ENCODE results near the gene ANKRD39.

The ANKRD39 gene

GRCh38 chr2:96835830-96836229 lies 22.0 kb downstream of the ANKRD39 start:
- no peak overlapping the region for H3K4me3 ChIP-seq (ENCODE audit: extremely low read depth, insufficient read depth, low read length, poor library complexity, severe bottlenecking)
- no peak overlapping the region for H3K27ac ChIP-seq (ENCODE audit: low read depth, low read length, severe bottlenecking)
- no peaks in the 10 kb centered on the region for H3K9me3 ChIP-seq (ENCODE audit: control insufficient read depth, low read length)
- peaks cover 25% of the 10 kb centered on the region for H3K36me3 ChIP-seq (ENCODE audit: control insufficient read depth, insufficient read depth, low read length)
- peaks cover 22% of the 10 kb centered on the region for H3K4me1 ChIP-seq (ENCODE audit: control insufficient read depth, insufficient read depth, low read length, poor library complexity, severe bottlenecking)
- WGBS, 2 experiments (ENCODE audit: insufficient coverage in 2 of 2), result 100% methylated on average over 3 of the region's 4 CpGs

DNA sequence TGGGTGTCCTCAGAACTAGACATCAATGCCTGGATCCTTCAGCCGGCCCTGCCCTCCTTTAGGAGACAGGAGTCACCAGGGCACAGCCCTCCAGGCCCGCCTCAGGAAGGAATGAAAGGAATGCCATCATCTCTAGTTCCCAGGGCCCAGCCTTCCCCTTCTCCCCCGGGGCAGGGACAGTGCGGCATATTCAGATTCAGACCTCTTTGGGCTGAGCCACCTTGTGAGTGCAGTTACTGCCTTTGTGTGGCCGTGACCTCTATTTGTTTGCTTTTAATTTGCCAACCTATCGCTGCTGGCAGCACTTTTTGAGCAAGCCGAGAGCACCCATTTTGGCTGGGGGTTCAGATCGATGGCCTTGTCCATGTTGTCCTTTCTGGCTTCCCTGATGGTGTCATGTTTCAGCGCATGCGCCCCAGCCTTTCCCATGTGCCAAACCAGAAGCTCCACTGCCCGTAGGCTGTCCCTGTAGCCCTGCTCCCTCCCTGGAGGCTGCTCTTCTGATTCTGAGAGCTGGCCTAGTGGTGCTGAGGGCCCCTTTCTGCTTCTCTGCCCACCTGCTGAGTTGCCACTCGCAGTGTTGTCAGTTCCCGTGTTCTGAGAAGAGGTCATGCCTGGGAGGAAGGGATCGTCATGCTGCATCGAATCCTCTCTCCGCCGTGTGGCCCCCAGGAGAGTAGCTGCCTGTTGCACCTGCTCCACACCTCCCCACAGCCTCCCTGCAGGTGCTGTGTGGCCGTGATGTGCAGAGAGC lies 24.9 kb downstream of the ANKRD39 start:
- peaks cover 41% of the 10 kb centered on the region for H3K36me3 ChIP-seq (ENCODE audit: control insufficient read depth, insufficient read depth, low read length)
- H3K27ac ChIP-seq (ENCODE audit: low read depth, low read length, severe bottlenecking), result peak overlapping the region; percentile 93
- no peaks in the 10 kb centered on the region for H3K9me3 ChIP-seq (ENCODE audit: control insufficient read depth, low read length)
- 24 to 26% methylated on average over 13 to 15 of the region's 18 CpGs for WGBS, 2 experiments (ENCODE audit: insufficient coverage in 2 of 2)
- H3K4me1 ChIP-seq (ENCODE audit: control insufficient read depth, insufficient read depth, low read length, poor library complexity, severe bottlenecking), result peaks cover 22% of the 10 kb centered on the region
- H3K4me3 ChIP-seq (ENCODE audit: extremely low read depth, insufficient read depth, low read length, poor library complexity, severe bottlenecking), result no peak overlapping the region

DNA sequence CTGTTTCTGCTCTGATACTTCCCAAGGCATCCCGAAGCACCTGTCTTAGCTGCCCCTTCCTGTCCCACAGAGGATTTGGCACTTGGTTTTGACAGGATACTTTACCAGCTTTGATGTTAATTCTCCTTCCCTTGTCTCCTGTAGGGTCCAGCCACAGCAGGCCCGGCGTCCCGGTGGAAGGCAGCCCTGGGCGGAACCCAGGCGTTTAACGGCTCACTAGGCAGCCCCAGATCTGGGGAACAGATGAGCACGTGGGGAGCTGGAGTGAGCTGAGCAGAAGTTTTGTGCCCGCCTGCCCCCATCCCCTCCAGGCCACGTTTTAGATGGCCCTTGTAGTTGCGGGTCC lies 25.4 kb downstream of the ANKRD39 start:
- Histone ChIP-seq H3K27ac (ENCODE audit: low read depth, low read length, severe bottlenecking) (peak overlapping the region; percentile 93), H3K9me3 (ENCODE audit: control insufficient read depth, low read length) (no peaks in the 10 kb centered on the region), H3K4me1 (ENCODE audit: control insufficient read depth, insufficient read depth, low read length, poor library complexity, severe bottlenecking) (peaks cover 22% of the 10 kb centered on the region), H3K36me3 (ENCODE audit: control insufficient read depth, insufficient read depth, low read length) (peaks cover 47% of the 10 kb centered on the region), H3K4me3 (ENCODE audit: extremely low read depth, insufficient read depth, low read length, poor library complexity, severe bottlenecking) (no peak overlapping the region)
- 52 to 61% methylated on average over 8 to 10 of the region's 11 CpGs for WGBS, 2 experiments (ENCODE audit: insufficient coverage in 2 of 2)

DNA sequence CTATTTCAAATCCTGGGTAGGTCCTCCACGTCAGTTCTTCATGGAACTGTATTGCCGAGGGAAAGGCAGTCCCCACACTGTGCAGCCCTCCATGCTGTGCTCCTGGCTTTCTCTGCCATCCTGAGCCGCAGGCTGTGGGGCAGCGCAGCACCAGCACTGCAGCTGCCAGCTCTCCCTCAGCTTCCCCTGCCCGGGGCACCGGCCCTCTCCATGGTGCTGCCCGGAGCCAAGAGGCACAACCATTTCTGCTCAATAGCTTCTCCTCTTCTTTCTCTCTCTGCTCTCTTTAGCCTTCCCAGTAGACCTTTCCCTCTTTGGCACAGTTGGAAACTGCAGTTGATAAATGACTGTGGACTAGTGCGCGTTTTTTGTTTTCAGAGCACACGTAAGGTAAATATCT lies 26.1 kb downstream of the ANKRD39 start:
- Histone ChIP-seq H3K4me3 (ENCODE audit: extremely low read depth, insufficient read depth, low read length, poor library complexity, severe bottlenecking) (no peak overlapping the region), H3K4me1 (ENCODE audit: control insufficient read depth, insufficient read depth, low read length, poor library complexity, severe bottlenecking) (peaks cover 22% of the 10 kb centered on the region), H3K27ac (ENCODE audit: low read depth, low read length, severe bottlenecking) (peak overlapping the region; percentile 93), H3K9me3 (ENCODE audit: control insufficient read depth, low read length) (no peaks in the 10 kb centered on the region), H3K36me3 (ENCODE audit: control insufficient read depth, insufficient read depth, low read length) (peaks cover 51% of the 10 kb centered on the region)
- WGBS, 2 experiments (ENCODE audit: insufficient coverage in 2 of 2), result 91 to 94% methylated on average over 5 to 7 of the region's 10 CpGs

DNA sequence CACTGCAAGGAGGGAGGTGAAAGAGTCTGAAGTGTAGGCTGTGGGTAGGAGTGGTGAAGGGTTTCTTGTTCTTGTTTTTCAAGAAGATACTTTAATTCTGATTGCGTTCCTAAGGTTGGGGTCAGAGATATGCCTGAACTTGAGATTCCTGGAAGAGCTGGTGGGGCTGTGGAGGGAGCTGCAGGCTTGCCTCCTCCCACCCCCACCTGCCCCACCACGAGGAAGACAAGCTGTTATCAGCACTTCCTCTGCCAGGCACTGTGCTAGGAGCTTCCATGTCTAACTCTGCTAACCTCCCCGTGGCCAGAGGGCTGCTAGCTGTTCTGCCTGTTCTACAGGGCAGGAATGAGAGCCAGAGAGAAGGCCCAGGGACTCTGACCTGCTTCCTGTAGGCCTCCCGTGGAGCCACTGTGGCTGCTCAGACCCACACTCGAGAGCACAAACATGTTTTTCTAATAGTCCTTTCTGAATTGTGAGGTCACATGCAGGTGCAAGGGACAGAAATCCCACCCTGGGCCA lies 27.7 kb downstream of the ANKRD39 start:
- Histone ChIP-seq H3K27ac (ENCODE audit: low read depth, low read length, severe bottlenecking) (no peak overlapping the region), H3K4me1 (ENCODE audit: control insufficient read depth, insufficient read depth, low read length, poor library complexity, severe bottlenecking) (peaks cover 22% of the 10 kb centered on the region), H3K4me3 (ENCODE audit: extremely low read depth, insufficient read depth, low read length, poor library complexity, severe bottlenecking) (no peak overlapping the region), H3K36me3 (ENCODE audit: control insufficient read depth, insufficient read depth, low read length) (peaks cover 56% of the 10 kb centered on the region), H3K9me3 (ENCODE audit: control insufficient read depth, low read length) (no peaks in the 10 kb centered on the region)
- 90 to 93% methylated on average over 3 to 4 of the region's 5 CpGs for WGBS, 2 experiments (ENCODE audit: insufficient coverage in 2 of 2)

DNA sequence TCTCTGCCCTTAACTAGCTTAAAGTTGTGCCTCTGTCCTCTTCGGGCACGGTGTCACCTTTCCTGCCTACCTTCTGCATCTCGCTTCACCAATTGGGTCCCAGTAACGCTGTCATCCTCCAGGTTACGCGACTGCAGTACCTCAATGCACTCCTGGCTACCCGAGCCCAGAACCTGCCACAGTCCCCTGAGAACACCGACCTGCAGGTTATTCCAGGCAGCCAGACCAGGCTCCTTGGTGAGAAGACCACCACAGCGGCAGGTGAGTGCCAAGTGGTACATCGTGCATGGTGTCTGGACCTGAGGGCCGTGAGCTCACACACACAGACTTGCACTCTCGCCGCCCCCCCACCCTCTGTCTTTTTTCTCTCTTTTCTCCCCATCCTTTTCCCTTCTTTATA lies 28.9 kb downstream of the ANKRD39 start:
- Histone ChIP-seq H3K9me3 (ENCODE audit: control insufficient read depth, low read length) (no peaks in the 10 kb centered on the region), H3K27ac (ENCODE audit: low read depth, low read length, severe bottlenecking) (no peak overlapping the region), H3K36me3 (ENCODE audit: control insufficient read depth, insufficient read depth, low read length) (peaks cover 52% of the 10 kb centered on the region), H3K4me3 (ENCODE audit: extremely low read depth, insufficient read depth, low read length, poor library complexity, severe bottlenecking) (no peak overlapping the region), H3K4me1 (ENCODE audit: control insufficient read depth, insufficient read depth, low read length, poor library complexity, severe bottlenecking) (peaks cover 22% of the 10 kb centered on the region)
- 89 to 96% methylated on average over 9 to 10 of the region's 13 CpGs for WGBS, 2 experiments (ENCODE audit: insufficient coverage in 2 of 2)

DNA sequence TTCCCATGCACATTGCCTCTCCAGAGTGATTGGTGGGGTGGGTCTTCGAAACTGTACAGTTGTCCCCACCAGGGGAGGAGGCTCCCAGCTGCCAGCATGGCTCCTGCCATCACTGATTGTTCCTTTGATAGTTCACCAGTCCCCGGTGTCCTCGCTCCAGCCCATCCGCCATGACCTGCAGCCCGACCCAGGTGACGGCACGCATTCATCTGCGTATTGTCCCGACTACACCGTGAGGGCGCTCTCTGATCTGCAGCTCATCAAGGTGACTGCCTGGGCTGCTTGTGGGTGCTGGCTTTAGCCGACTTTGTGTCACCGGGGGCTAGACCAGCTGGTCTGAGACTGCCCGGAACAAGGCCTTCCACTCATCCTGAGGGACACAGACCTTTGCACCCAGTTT lies 29.4 kb downstream of the ANKRD39 start:
- 95 to 99% methylated on average over 10 to 14 of the region's 14 CpGs for WGBS, 2 experiments (ENCODE audit: insufficient coverage in 2 of 2)
- no peak overlapping the region for H3K27ac ChIP-seq (ENCODE audit: low read depth, low read length, severe bottlenecking)
- H3K4me3 ChIP-seq (ENCODE audit: extremely low read depth, insufficient read depth, low read length, poor library complexity, severe bottlenecking), result no peak overlapping the region
- H3K9me3 ChIP-seq (ENCODE audit: control insufficient read depth, low read length), result no peaks in the 10 kb centered on the region
- peaks cover 55% of the 10 kb centered on the region for H3K36me3 ChIP-seq (ENCODE audit: control insufficient read depth, insufficient read depth, low read length)
- H3K4me1 ChIP-seq (ENCODE audit: control insufficient read depth, insufficient read depth, low read length, poor library complexity, severe bottlenecking), result peaks cover 18% of the 10 kb centered on the region

- Histone ChIP-seq H3K36me3 (ENCODE audit: control insufficient read depth, insufficient read depth, low read length) (peaks cover 54% of the 10 kb centered on the region), H3K4me3 (ENCODE audit: extremely low read depth, insufficient read depth, low read length, poor library complexity, severe bottlenecking) (no peak overlapping the region), H3K9me3 (ENCODE audit: control insufficient read depth, low read length) (no peaks in the 10 kb centered on the region), H3K4me1 (ENCODE audit: control insufficient read depth, insufficient read depth, low read length, poor library complexity, severe bottlenecking) (peaks cover 1% of the 10 kb centered on the region), H3K27ac (ENCODE audit: low read depth, low read length, severe bottlenecking) (no peak overlapping the region)
- 92 to 94% methylated on average over 17 to 18 of the region's 22 CpGs for WGBS, 2 experiments (ENCODE audit: insufficient coverage in 2 of 2)
These were observed 31.1 kb downstream of the ANKRD39 start for GRCh38 chr2:96826546-96827278.

DNA sequence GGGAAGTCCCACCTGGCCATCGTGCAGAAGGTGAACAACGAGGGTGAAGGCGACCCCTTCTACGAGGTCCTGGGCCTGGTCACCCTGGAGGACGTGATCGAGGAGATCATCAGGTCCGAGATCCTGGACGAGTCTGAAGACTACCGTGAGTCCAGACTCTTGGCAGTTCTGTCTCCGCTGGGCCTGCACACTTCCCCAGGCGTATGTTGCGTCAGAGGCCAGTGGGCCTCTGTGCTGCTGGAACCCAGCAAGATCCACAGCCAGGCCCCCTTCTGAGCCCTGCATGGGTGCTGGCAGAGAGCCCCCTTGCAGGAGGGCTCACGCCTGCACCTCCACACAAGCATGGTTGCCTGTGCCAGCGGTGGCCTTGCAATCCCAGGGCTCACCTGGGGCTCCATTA lies 32.8 kb downstream of the ANKRD39 start:
- Histone ChIP-seq H3K36me3 (ENCODE audit: control insufficient read depth, insufficient read depth, low read length) (peaks cover 41% of the 10 kb centered on the region), H3K4me1 (ENCODE audit: control insufficient read depth, insufficient read depth, low read length, poor library complexity, severe bottlenecking) (no peaks in the 10 kb centered on the region), H3K27ac (ENCODE audit: low read depth, low read length, severe bottlenecking) (no peak overlapping the region), H3K4me3 (ENCODE audit: extremely low read depth, insufficient read depth, low read length, poor library complexity, severe bottlenecking) (no peak overlapping the region), H3K9me3 (ENCODE audit: control insufficient read depth, low read length) (no peaks in the 10 kb centered on the region)
- WGBS, 2 experiments (ENCODE audit: insufficient coverage in 2 of 2), result 94 to 96% methylated on average over 13 to 14 of the region's 14 CpGs

DNA sequence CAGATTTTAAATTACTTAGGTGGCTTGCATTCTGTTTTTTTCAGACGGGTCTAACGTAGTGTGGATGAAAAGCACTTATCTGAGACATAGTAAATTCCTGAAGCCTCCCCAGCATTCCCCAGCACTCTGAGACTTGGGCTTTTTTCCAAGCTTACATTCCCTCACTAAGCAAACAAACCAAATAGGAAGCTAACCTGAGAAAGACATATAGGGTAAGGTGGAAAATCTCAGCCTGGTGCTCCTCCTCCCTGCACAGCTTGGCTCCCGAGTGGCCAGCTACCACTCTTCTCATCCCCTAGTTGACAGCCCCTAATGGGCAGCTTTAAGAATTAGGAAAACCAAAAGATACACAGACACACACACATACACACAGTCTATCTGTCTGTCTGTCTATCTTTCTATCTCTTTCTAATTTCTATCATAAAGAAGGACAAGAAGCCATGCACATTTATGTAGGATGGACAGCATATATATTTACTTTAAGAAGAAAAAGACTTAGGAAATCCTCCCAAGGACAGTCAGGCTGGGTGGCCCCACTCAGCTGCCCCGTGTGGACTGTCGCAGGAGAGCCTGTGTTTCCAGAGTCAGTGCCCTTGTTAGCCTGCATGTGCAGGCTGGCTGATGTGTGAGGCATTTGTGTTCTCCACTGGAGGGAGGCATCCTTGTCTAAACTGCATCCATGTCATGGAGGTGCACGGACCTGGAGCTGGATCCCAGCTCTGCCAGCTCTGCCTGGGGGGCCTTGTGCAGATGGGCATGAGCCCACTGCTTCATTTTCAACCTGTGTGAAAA lies 33.5 kb downstream of the ANKRD39 start:
- no peaks in the 10 kb centered on the region for H3K9me3 ChIP-seq (ENCODE audit: control insufficient read depth, low read length)
- peaks cover 40% of the 10 kb centered on the region for H3K36me3 ChIP-seq (ENCODE audit: control insufficient read depth, insufficient read depth, low read length)
- no peak overlapping the region for H3K27ac ChIP-seq (ENCODE audit: low read depth, low read length, severe bottlenecking)
- H3K4me1 ChIP-seq (ENCODE audit: control insufficient read depth, insufficient read depth, low read length, poor library complexity, severe bottlenecking), result no peaks in the 10 kb centered on the region
- 86 to 90% methylated on average over 3 to 5 of the region's 6 CpGs for WGBS, 2 experiments (ENCODE audit: insufficient coverage in 2 of 2)
- H3K4me3 ChIP-seq (ENCODE audit: extremely low read depth, insufficient read depth, low read length, poor library complexity, severe bottlenecking), result no peak overlapping the region

Data from mesodermal cell (in vitro differentiated cells).